ENCODE measurements around the gene SAC3D1.

The SAC3D1 gene

GRCh38 chr11:65087827-65088226 is 46.8 kb downstream of the SAC3D1 start:
- no peak for TF ChIP-seq CTCF (IDR thresholded peaks at IDR 0.05; ENCODE audit: insufficient read depth, missing control alignments)
- FAIRE-seq, result no peak
- DNase-seq (ENCODE audit: insufficient read length, low spot score), result no peak

GRCh38 chr11:65089621-65090020 is 48.6 kb downstream of the SAC3D1 start:
- FAIRE-seq (no peak), DNase-seq (ENCODE audit: insufficient read length, low spot score) (no peak)
- TF ChIP-seq CTCF (IDR thresholded peaks at IDR 0.05; ENCODE audit: insufficient read depth, missing control alignments), result no peak

- FAIRE-seq (no peak), DNase-seq (ENCODE audit: insufficient read length, low spot score) (no peak)
- TF ChIP-seq CTCF (IDR thresholded peaks at IDR 0.05; ENCODE audit: insufficient read depth, missing control alignments), result no peak
Measured at GRCh38 chr11:65090628-65091027, 49.6 kb downstream of the SAC3D1 start.
